A549 (cell line): ENCODE results near the gene MIOX. TPM values are rescaled to one million over a fixed set of nuclear protein-coding genes. Genes with fewer than 3 reads are reported as not detected.

Experiments used
- ATAC-seq, 2 experiments: fragments of 200-7000 bp in 1 of 2; fragments of >200 bp in 1 of 2; cut with Nextera tagmentation in 1 of 2; cut with Tn5 transposase in 1 of 2; 3 replicates each; pipeline versions ENCODE4 v1.8.0 to v1.9.1; 2018 to 2020; ENCODE audit warnings: mild to moderate bottlenecking in 1 of 2, moderate library complexity in 1 of 2
- CTCF ChIA-PET: fragments of 300-600 bp; sonication (Branson Sonifier 250); formaldehyde crosslinking; extraction: SDS; loops from one replicate; lab custom pipeline; 2021; ENCODE audit warnings: antibody characterized with exemption, inconsistent platforms; lab: Yijun Ruan, JAX
- POLR2A ChIA-PET: fragments of 350-600 bp; formaldehyde crosslinking; extraction: SDS; loops from one replicate; lab custom pipeline; 2021; ENCODE audit warnings: antibody characterized with exemption, inconsistent platforms; lab: Yijun Ruan, JAX
- DNase-seq, 2 experiments: peaks; one replicate each; pipeline versions ENCODE4 v3.0.0 to v3.0.0-alpha.2; 2011 to 2016; ENCODE audit warnings: low read depth in 1 of 2, low spot score in 1 of 2
- FAIRE-seq: peaks from 2 replicates; lab custom pipeline; 2011; peaks lifted over from hg19 to GRCh38; lab: Jason Lieb, UNC
- H3K27ac ChIP-seq, 2 experiments: fragments of >200 bp; sonication (Bioruptor Twin); formaldehyde crosslinking; 3 replicates each; pipeline ENCODE4 v1.5.1; 2016 to 2017
- H3K4me1 ChIP-seq: fragments of >200 bp; sonication (Bioruptor Twin); formaldehyde crosslinking; 3 replicates; pipeline ENCODE4 v1.6.1; 2016
- H3K4me2 ChIP-seq: fragments of >200 bp; sonication (Bioruptor Twin); formaldehyde crosslinking; 3 replicates; pipeline ENCODE4 v1.6.1; 2016
- H3K4me3 ChIP-seq: fragments of >200 bp; sonication (Bioruptor Twin); formaldehyde crosslinking; 3 replicates; pipeline ENCODE4 v1.5.1; 2016
- H3K9me3 ChIP-seq: fragments of >200 bp; sonication (Bioruptor Twin); formaldehyde crosslinking; 3 replicates; pipeline ENCODE4 v1.6.1; 2016
- BHLHE40 ChIP-seq: IDR thresholded peaks from 2 replicates; pipeline ENCODE4 v1.6.1; 2012; ENCODE audit warnings: low read depth, low read length, inconsistent platforms
- EHF ChIP-seq: fragments of 250-450 bp; sonication (Bioruptor Pico); IDR thresholded peaks from 2 replicates; pipeline ENCODE4 v1.5.0; 2020; ENCODE audit warnings: mild to moderate bottlenecking
- EHMT2 ChIP-seq: fragments of 200-600 bp; sonication (generic); IDR thresholded peaks from 2 replicates; pipeline ENCODE4 v1.6.1; 2016; ENCODE audit warnings: antibody characterized with exemption, low read depth, mild to moderate bottlenecking, moderate library complexity
- ESRRA ChIP-seq: fragments of 150-350 bp; IDR thresholded peaks from 2 replicates; pipeline ENCODE4 v1.6.1; 2014; ENCODE audit warnings: mild to moderate bottlenecking, low read length, borderline replicate concordance
- FOSB ChIP-seq: fragments of 250-450 bp; sonication (Bioruptor Pico); IDR thresholded peaks from 2 replicates; pipeline ENCODE4 v1.5.0; 2020; ENCODE audit warnings: mild to moderate bottlenecking, moderate library complexity
- FOXS1 ChIP-seq: fragments of 250-450 bp; sonication (Bioruptor Pico); IDR thresholded peaks from 2 replicates; pipeline ENCODE4 v1.5.0; 2020; ENCODE audit warnings: mild to moderate bottlenecking, moderate library complexity
- HDAC2 ChIP-seq: fragments of 200-600 bp; sonication (generic); IDR thresholded peaks from 2 replicates; pipeline ENCODE4 v1.6.1; 2016
- HMGXB4 ChIP-seq: fragments of 250-450 bp; sonication (Bioruptor Pico); IDR thresholded peaks from 2 replicates; pipeline ENCODE4 v1.5.0; 2021; ENCODE audit warnings: mild to moderate bottlenecking, moderate library complexity, borderline replicate concordance
- HOXA7 ChIP-seq: fragments of 250-450 bp; sonication (Bioruptor Pico); IDR thresholded peaks from 2 replicates; pipeline ENCODE4 v1.5.0; 2020; ENCODE audit warnings: mild to moderate bottlenecking, moderate library complexity
- HOXB5 ChIP-seq: fragments of 250-450 bp; sonication (Bioruptor Pico); IDR thresholded peaks from 2 replicates; pipeline ENCODE4 v1.5.0; 2020; ENCODE audit warnings: mild to moderate bottlenecking, moderate library complexity
- JUNB ChIP-seq: fragments of >200 bp; sonication (Bioruptor Twin); formaldehyde crosslinking; IDR thresholded peaks from 2 replicates; pipeline ENCODE4 v1.6.1; 2016
- MAX ChIP-seq: IDR thresholded peaks from 2 replicates; pipeline ENCODE4 v1.6.1; 2012
- MYC ChIP-seq: IDR thresholded peaks from 2 replicates; pipeline ENCODE4 v1.6.1; 2012; ENCODE audit warnings: mild to moderate bottlenecking, inconsistent platforms, low read length, improper control_type of control experiment, borderline replicate concordance
- NFE2L2 ChIP-seq: fragments of 150-350 bp; conservative IDR thresholded peaks from 2 replicates; pipeline ENCODE4 v1.6.1; 2014; ENCODE audit warnings: low read length
- POLR2AphosphoS2 ChIP-seq: conservative IDR thresholded peaks from 2 replicates; pipeline ENCODE4 v1.6.1; 2012; ENCODE audit warnings: low read length, improper control_type of control experiment, inconsistent platforms
- RCOR1 ChIP-seq: fragments of 150-350 bp; IDR thresholded peaks from 2 replicates; pipeline ENCODE4 v1.6.1; 2014; ENCODE audit warnings: antibody characterized with exemption, low read length, low read depth
- TFCP2L1 ChIP-seq: fragments of 250-450 bp; sonication (Bioruptor Pico); IDR thresholded peaks from 2 replicates; pipeline ENCODE4 v1.5.0; 2021; ENCODE audit warnings: mild to moderate bottlenecking
- ZFP36 ChIP-seq: fragments of 450-650 bp; IDR thresholded peaks from 2 replicates; pipeline ENCODE4 v1.6.1; 2014; ENCODE audit warnings: borderline replicate concordance; ENCODE audit not compliant: partially characterized antibody
- WGBS: methylation state at CpG from one replicate; pipeline ENCODE4 v1.1.6; 2017; ENCODE audit errors: missing lambda C conversion rate; 5-methylcytosine and 5-hydroxymethylcytosine counted together
- polyA plus RNA-seq, 4 experiments: library from polyadenylated mRNA; depleted of rRNA in 3 of 4; stranded (reverse); fragments of >200 nt; fragmentation: RNase III in 1 of 4; extraction: RNeasy Plus Mini Kit Qiagen cat#74134 plus additional on column Dnase treatment in 1 of 4; gene quantifications; 2 replicates in 3 of 4; 3 replicates in 1 of 4; pipeline ENCODE4 v1.2.3, GENCODE V29; 2011 to 2017
- TF ChIP-seq, protein P1 (sequence below): IDR thresholded peaks from 2 replicates; pipeline ENCODE4 v1.6.1; 2012
- TF ChIP-seq, protein P2 (sequence below): fragments of >200 bp; sonication (Bioruptor Twin); formaldehyde crosslinking; IDR thresholded peaks from 2 replicates; pipeline ENCODE4 v1.6.1; 2016
- TF ChIP-seq, protein P3 (sequence below): fragments of >200 bp; sonication (Bioruptor Twin); formaldehyde crosslinking; IDR thresholded peaks from 3 replicates; pipeline ENCODE4 v1.6.1; 2016

Gene MIOX
- polyA plus RNA-seq, 2 of the 4 experiments (the other 2 are of a cell fraction) = 0.08 TPM; not detected in 1

- ChIA-PET CTCF (no interaction called here), POLR2A (no interaction called here)
- peaks cover 23% of the 10 kb centered on the region; the same call in 2 of the 3 replicates for H3K4me1 ChIP-seq
- FAIRE-seq (no peak), ATAC-seq (no peak), DNase-seq (no peak)
- no peak overlapping the region for H3K4me2 ChIP-seq
- no peak overlapping the region for H3K4me3 ChIP-seq
- no peak overlapping the region for H3K27ac ChIP-seq
- 95% methylated on average over 16 of the region's 19 CpGs for WGBS
- H3K9me3 ChIP-seq = no peaks in the 10 kb centered on the region
- TF ChIP-seq POLR2AphosphoS2 = no peak
- TF ChIP-seq HMGXB4 (CRISPR knock-in tag) = no peak
- TF ChIP-seq JUNB = no peak
- TF ChIP-seq MAX = no peak
- no peak for TF ChIP-seq EHF
- TF ChIP-seq HOXB5 (CRISPR knock-in tag) = no peak
- TF ChIP-seq, protein P1, sequence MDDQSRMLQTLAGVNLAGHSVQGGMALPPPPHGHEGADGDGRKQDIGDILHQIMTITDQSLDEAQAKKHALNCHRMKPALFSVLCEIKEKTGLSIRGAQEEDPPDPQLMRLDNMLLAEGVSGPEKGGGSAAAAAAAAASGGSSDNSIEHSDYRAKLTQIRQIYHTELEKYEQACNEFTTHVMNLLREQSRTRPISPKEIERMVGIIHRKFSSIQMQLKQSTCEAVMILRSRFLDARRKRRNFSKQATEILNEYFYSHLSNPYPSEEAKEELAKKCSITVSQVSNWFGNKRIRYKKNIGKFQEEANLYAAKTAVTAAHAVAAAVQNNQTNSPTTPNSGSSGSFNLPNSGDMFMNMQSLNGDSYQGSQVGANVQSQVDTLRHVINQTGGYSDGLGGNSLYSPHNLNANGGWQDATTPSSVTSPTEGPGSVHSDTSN = no peak
- TF ChIP-seq RCOR1 = no peak
- TF ChIP-seq MYC = no peak
- TF ChIP-seq, protein P2, sequence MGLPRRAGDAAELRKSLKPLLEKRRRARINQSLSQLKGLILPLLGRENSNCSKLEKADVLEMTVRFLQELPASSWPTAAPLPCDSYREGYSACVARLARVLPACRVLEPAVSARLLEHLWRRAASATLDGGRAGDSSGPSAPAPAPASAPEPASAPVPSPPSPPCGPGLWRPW = no peak
- no peak for TF ChIP-seq HDAC2
- TF ChIP-seq ESRRA = no peak
- no peak for TF ChIP-seq FOSB
- no peak for TF ChIP-seq BHLHE40
- TF ChIP-seq ZFP36 = no peak
- TF ChIP-seq TFCP2L1 (CRISPR knock-in tag) = no peak
- TF ChIP-seq HOXA7 (CRISPR knock-in tag) = no peak
- TF ChIP-seq FOXS1 (CRISPR knock-in tag) = no peak
- no peak for TF ChIP-seq NFE2L2
- TF ChIP-seq, protein P3, sequence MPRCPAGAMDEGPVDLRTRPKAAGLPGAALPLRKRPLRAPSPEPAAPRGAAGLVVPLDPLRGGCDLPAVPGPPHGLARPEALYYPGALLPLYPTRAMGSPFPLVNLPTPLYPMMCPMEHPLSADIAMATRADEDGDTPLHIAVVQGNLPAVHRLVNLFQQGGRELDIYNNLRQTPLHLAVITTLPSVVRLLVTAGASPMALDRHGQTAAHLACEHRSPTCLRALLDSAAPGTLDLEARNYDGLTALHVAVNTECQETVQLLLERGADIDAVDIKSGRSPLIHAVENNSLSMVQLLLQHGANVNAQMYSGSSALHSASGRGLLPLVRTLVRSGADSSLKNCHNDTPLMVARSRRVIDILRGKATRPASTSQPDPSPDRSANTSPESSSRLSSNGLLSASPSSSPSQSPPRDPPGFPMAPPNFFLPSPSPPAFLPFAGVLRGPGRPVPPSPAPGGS = no peak
Measured at GRCh38 chr22:50488886-50489285, 2.2 kb downstream of the MIOX start.

- Histone ChIP-seq H3K27ac (no peak overlapping the region), H3K4me2 (no peak overlapping the region), H3K4me1 (peaks cover 16% of the 10 kb centered on the region; the same call in 2 of the 3 replicates), H3K9me3 (no peaks in the 10 kb centered on the region), H3K4me3 (no peak overlapping the region)
- 68% methylated on average over 13 of the region's 31 CpGs for WGBS
- TF ChIP-seq BHLHE40 (no peak), EHMT2 (no peak), HMGXB4 (CRISPR knock-in tag) (no peak)
- no peak for DNase-seq
- ChIA-PET CTCF (no interaction called here), POLR2A (no interaction called here)
- FAIRE-seq = no peak
- ATAC-seq = no peak
Measured at GRCh38 chr22:50489363-50490243, 2.9 kb downstream of the MIOX start.
